A549 (cell line): Measurements from ENCODE around the gene RBM12.

Experiments used
- BCL3 ChIP-seq: fragments of >200 bp; sonication (Bioruptor Twin); formaldehyde crosslinking; IDR thresholded peaks from 3 replicates; pipeline ENCODE4 v1.6.1; 2016
- CEBPB ChIP-seq, 2 experiments: fragments of >200 bp in 1 of 2; sonication (Bioruptor Twin) in 1 of 2; formaldehyde crosslinking in 1 of 2; IDR thresholded peaks; 2 replicates each; pipeline ENCODE4 v1.6.1; 2012 to 2016
- EHMT2 ChIP-seq: fragments of 200-600 bp; sonication (generic); IDR thresholded peaks from 2 replicates; pipeline ENCODE4 v1.6.1; 2016; ENCODE audit warnings: antibody characterized with exemption, low read depth, mild to moderate bottlenecking, moderate library complexity
- ESRRA ChIP-seq: fragments of 150-350 bp; IDR thresholded peaks from 2 replicates; pipeline ENCODE4 v1.6.1; 2014; ENCODE audit warnings: mild to moderate bottlenecking, low read length, borderline replicate concordance
- PHF8 ChIP-seq: fragments of 200-600 bp; sonication (generic); IDR thresholded peaks from 2 replicates; pipeline ENCODE4 v1.6.1; 2016; ENCODE audit warnings: low read depth, mild to moderate bottlenecking, antibody characterized with exemption, moderate library complexity, borderline replicate concordance
- REST ChIP-seq: fragments of 200-600 bp; sonication (generic); IDR thresholded peaks from 2 replicates; pipeline ENCODE4 v1.6.1; 2016; ENCODE audit warnings: antibody characterized with exemption, mild to moderate bottlenecking, moderate library complexity

DNA sequence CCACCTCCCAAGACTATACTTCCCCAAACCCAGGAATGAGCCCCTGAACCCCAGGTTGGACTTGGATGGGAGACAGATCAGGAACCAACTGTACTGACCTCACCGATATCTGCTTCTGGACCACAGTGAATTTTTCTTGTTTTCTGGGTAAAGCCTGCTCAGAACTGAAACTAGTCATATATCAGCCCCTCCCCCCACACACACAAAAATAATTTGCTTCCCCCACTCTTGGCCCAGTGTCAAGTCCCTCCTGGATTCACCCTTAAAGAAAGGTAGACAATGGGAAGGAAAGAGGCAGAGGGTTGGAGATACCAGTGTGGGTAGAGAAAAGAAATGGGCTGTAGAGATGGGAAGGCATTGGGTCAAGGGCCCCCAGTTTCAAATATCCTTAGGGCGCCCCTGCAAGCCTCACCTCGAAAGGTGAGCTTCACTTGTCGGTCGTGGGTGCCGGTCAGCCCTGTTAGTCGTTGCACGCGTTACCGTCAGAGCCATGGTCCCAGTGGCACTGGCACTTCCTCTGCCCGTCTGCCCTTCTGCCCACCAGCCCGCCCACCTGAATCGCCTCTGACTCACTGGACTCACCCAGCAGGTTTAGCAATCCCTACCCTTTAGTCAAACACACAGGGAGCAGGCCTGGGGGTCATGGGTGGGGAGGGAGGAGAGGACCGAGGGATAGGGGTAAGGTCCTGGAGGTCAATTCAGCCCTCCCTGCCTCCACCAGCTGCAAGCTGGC, 57.5 kb downstream of the RBM12 start:
- no peak for TF ChIP-seq EHMT2
- TF ChIP-seq REST = no peak
- no peak for TF ChIP-seq PHF8
- no peak for TF ChIP-seq ESRRA
- TF ChIP-seq CEBPB (IDR thresholded peaks at IDR 0.05) = no peak
- TF ChIP-seq BCL3 = no peak
